Activated CD4-positive, alpha-beta T cell treated with anti-CD3 and anti-CD28 coated beads for 36 hours (primary cell): ENCODE measurements around the gene KDM5C. TPM values are rescaled to one million over a fixed set of nuclear protein-coding genes. Genes with fewer than 3 reads are reported as not detected.
A peak's percentile ranks its signal among the peaks of the same experiment; 100 is the strongest.
"Not testable (repeated sequence)": the region's sequence is repeated elsewhere in the genome, so short reads cannot be mapped to it uniquely, and the experiment has no call there.

Source experiments
- ATAC-seq: fragments of 200-7000 bp; cut with Tn5 transposase; one replicate; pipeline ENCODE4 v1.10.0; 2021; ENCODE audit warnings: mild to moderate bottlenecking, moderate library complexity
- CTCF ChIA-PET: fragments of 350-600 bp; sonication (Branson Sonifier 250); formaldehyde crosslinking; loops from one replicate; lab custom pipeline; 2021; ENCODE audit warnings: antibody characterized with exemption; lab: Charles Lee
- POLR2A ChIA-PET: fragments of 350-600 bp; sonication (Branson Sonifier 250); formaldehyde crosslinking; loops from one replicate; lab custom pipeline; 2021; ENCODE audit warnings: antibody characterized with exemption, inconsistent platforms; lab: Charles Lee
- DNase-seq: peaks from one replicate; pipeline ENCODE4 v3.0.0-alpha.2; 2020
- H3K27ac Mint-ChIP-seq: one replicate; pipeline ENCODE4 v1.8.0; 2021; ENCODE audit warnings: mixed read lengths
- H3K27me3 Mint-ChIP-seq: one replicate; pipeline ENCODE4 v1.8.0; 2021; ENCODE audit warnings: mixed read lengths
- H3K36me3 Mint-ChIP-seq: one replicate; pipeline ENCODE4 v1.8.0; 2021; ENCODE audit warnings: low read depth, mixed read lengths
- H3K4me1 Mint-ChIP-seq: one replicate; pipeline ENCODE4 v1.8.0; 2021; ENCODE audit warnings: mixed read lengths
- H3K4me3 Mint-ChIP-seq: one replicate; pipeline ENCODE4 v1.8.0; 2021; ENCODE audit warnings: mild to moderate bottlenecking, moderate library complexity, mixed read lengths
- H3K9me3 Mint-ChIP-seq: one replicate; pipeline ENCODE4 v1.8.0; 2021; ENCODE audit warnings: low read depth, mixed read lengths
- intact Hi-C, 2 experiments: fragments of 100-400 bp; cut with DNase I in 1 of 2; cut with micrococcal nuclease in 1 of 2; formaldehyde crosslinking; loops; one replicate each; pipeline versions ENCODE4 v1.14.2 to v1.15.1; 2022 to 2024; cut with DNase I, micrococcal nuclease
- total RNA-seq, 2 experiments: library from RNA; stranded (reverse); gene quantifications; one replicate each; pipeline ENCODE4 v1.2.3, GENCODE V29; 2021

The KDM5C gene
- total RNA-seq, 2 experiments from 2014 or later, result 84.6 to 96.5 TPM

DNA sequence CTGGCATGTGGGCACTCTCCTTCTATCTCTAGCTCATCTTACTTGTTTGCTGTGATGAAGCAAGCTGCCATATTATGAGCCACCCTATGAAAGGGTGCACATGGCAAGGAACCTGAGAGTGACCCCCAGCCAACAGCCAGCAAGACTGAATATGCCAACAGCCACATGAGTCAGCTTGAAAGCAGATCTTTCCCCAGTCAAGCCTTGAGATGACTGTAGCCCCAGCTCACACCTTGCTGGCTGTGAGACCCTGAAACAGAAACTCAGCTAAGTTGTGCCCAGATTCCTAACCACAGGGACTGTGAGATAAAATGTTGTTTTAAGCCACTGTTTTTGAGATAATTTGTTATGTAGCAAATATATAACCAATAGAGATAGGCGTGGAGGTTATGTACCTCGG, 36.2 kb downstream of the KDM5C start:
- Mint-ChIP-seq H3K27me3 (no peaks in the 10 kb centered on the region), H3K27ac (peak overlapping the region; percentile 42), H3K36me3 (peaks cover 2% of the 10 kb centered on the region), H3K4me1 (peaks cover 25% of the 10 kb centered on the region), H3K4me3 (no peak overlapping the region), H3K9me3 (no peaks in the 10 kb centered on the region)
- ATAC-seq (peak; percentile 89), DNase-seq (peak; percentile 68)
- intact Hi-C loops, result loop anchor here in 1 of 2 experiments (1.0 kb wide), 1 partner anchor 36 kb away; no protein-coding TSS in a partner anchor
- POLR2A ChIA-PET, result interaction anchor here (0.6 to 1.1 kb wide), 4 partner anchors 37 to 217 kb away, joined by 3 to 4 read pairs (median 3); partner anchors contain the start of gene TSPYL2
- CTCF ChIA-PET, result interaction anchor here (0.6 to 0.7 kb wide), 3 partner anchors 69 to 874 kb away, joined by 3 to 4 read pairs (median 3); no protein-coding TSS in a partner anchor

- intact Hi-C loops, result no loop called here
- POLR2A ChIA-PET, result interaction anchor here (1.0 kb wide), 1 partner anchor 104 kb away, joined by 3 read pairs; the partner anchor contains the start of gene TSPYL2
- ATAC-seq (peak; percentile 83), DNase-seq (peak; percentile 52)
- CTCF ChIA-PET, result interaction anchor here (0.6 kb wide), 2 partner anchors 13 to 71 kb away, joined by 3 read pairs; no protein-coding TSS in a partner anchor
- no peak overlapping the region for H3K27ac Mint-ChIP-seq
- H3K36me3 Mint-ChIP-seq, result no peaks in the 10 kb centered on the region
- no peaks in the 10 kb centered on the region for H3K9me3 Mint-ChIP-seq
- no peak overlapping the region for H3K4me3 Mint-ChIP-seq
- H3K27me3 Mint-ChIP-seq, result no peaks in the 10 kb centered on the region
- peaks cover 25% of the 10 kb centered on the region for H3K4me1 Mint-ChIP-seq
Measured at GRCh38 chrX:53186351-53186750, 38.7 kb downstream of the KDM5C start.

- Mint-ChIP-seq H3K4me3 (no peak overlapping the region), H3K4me1 (peaks cover 25% of the 10 kb centered on the region), H3K27ac (no peak overlapping the region), H3K36me3 (no peaks in the 10 kb centered on the region), H3K27me3 (no peaks in the 10 kb centered on the region), H3K9me3 (no peaks in the 10 kb centered on the region)
- ChIA-PET CTCF (no interaction called here), POLR2A (no interaction called here)
- intact Hi-C loops, result no loop called here
- DNase-seq (no peak), ATAC-seq (no peak)
Measured at GRCh38 chrX:53184836-53185235, 40.2 kb downstream of the KDM5C start.

DNA sequence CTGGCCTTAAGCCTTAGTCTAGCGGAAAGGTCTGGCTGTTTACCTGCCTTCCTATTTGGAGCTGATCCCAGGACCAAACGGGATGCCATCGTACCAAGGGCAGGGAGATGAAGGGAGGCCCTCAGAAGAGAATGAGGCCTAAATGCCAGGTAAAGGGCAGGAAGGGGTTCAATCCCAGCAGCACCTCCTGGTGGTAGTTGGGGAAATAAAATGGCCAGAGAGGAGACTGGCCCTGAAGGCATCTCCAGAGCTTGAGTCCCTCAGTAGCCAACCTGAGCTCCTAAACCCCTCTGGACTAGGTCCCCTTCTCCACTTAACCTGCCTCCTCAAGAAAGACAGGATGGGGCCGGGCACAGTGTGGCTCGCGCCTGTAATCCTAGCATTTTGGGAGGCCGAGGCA, 53.7 kb downstream of the KDM5C start:
- DNase-seq (no peak), ATAC-seq (no peak)
- POLR2A ChIA-PET, result no interaction called here
- H3K27ac Mint-ChIP-seq, result no peak overlapping the region
- no peaks in the 10 kb centered on the region for H3K27me3 Mint-ChIP-seq
- intact Hi-C loops, result no loop called here
- peaks cover 13% of the 10 kb centered on the region for H3K36me3 Mint-ChIP-seq
- H3K4me1 Mint-ChIP-seq, result no peaks in the 10 kb centered on the region
- H3K9me3 Mint-ChIP-seq, result peaks cover 4% of the 10 kb centered on the region
- CTCF ChIA-PET, result no interaction called here
- H3K4me3 Mint-ChIP-seq, result no peak overlapping the region

DNA sequence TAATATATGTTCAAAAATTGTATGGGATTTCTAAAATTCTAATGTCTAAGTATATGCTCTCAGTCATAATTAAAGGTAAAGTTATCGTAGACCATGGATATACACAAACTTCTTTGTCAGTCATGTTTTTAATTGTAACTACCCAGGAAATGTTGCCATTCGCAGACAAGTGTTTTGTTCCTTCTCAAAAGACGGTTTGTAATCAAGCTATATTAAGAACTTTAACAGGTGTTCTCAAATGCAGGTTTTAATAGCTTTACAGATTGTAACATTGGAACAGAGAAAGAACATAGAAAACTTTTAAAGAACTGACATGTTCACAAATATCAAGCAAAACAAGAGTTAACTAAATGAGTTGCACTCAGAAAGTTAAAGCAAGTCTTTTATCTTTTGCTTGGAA, 58.9 kb downstream of the KDM5C start:
- Mint-ChIP-seq H3K27ac (no peak overlapping the region), H3K4me1 (no peaks in the 10 kb centered on the region), H3K4me3 (no peak overlapping the region), H3K36me3 (peaks cover 6% of the 10 kb centered on the region), H3K9me3 (no peaks in the 10 kb centered on the region), H3K27me3 (no peaks in the 10 kb centered on the region)
- intact Hi-C loops, result no loop called here
- CTCF ChIA-PET, result no interaction called here
- POLR2A ChIA-PET, result no interaction called here
- ATAC-seq, result no peak
- DNase-seq, result no peak

DNA sequence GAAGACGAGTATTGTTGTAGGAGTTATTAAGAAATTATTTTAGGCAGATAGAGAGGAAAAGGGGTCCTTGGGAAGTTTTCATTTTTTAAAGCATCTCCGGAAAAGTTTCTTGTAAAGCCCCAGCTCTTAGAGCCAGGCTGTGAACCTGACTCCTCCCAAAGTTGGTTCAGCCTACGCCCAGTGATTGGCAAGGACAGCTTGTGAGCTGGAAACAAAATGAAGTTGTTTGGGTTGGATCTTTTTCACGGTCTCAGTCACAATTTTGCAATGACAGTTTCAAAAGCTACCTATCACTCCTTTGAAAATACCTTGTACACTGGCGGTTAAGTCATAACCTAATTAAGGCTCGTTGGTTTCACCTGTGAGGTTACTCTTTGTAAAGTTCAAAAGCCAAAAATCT, 60.4 kb downstream of the KDM5C start:
- H3K27me3 Mint-ChIP-seq, CTCF ChIA-PET: not testable (repeated sequence)

DNA sequence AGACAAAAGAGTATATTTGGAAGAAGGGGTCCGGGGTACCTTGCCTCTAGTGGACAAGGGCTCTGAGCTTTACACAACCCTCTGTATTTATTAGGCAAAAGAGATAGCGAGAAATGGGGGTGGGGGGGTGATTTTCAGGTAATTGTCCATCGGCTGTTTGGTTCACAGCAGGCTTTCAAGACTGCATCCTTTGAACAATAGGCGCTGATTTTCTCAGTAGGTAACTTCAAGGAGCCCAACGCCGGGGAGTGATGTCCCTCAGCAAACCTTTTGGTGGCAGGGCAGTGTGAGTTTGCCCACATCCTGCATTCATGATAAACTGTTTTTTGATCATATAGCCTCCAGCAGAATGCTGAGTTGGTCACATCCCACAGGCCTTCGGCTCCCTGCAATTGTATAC, 61.6 kb downstream of the KDM5C start:
- intact Hi-C loops, result no loop called here
- ChIA-PET CTCF (no interaction called here), POLR2A (no interaction called here)
- ATAC-seq (no peak), DNase-seq (no peak)
- H3K9me3 Mint-ChIP-seq, result no peaks in the 10 kb centered on the region
- no peaks in the 10 kb centered on the region for H3K27me3 Mint-ChIP-seq
- H3K27ac Mint-ChIP-seq, result no peak overlapping the region
- peaks cover 3% of the 10 kb centered on the region for H3K36me3 Mint-ChIP-seq
- H3K4me3 Mint-ChIP-seq, result no peak overlapping the region
- no peaks in the 10 kb centered on the region for H3K4me1 Mint-ChIP-seq

More for the DNA sequence above, 60.4 kb downstream of the KDM5C start:
- H3K4me1 Mint-ChIP-seq, H3K36me3 Mint-ChIP-seq, DNase-seq, H3K27ac Mint-ChIP-seq, H3K4me3 Mint-ChIP-seq, intact Hi-C loops, POLR2A ChIA-PET, ATAC-seq, H3K9me3 Mint-ChIP-seq: not testable (repeated sequence)

- Mint-ChIP-seq H3K9me3 (no peaks in the 10 kb centered on the region), H3K4me1 (no peaks in the 10 kb centered on the region), H3K27me3 (no peaks in the 10 kb centered on the region), H3K4me3 (no peak overlapping the region), H3K27ac (no peak overlapping the region), H3K36me3 (no peaks in the 10 kb centered on the region)
- ATAC-seq (no peak), DNase-seq (no peak)
- ChIA-PET POLR2A (no interaction called here), CTCF (no interaction called here)
- intact Hi-C loops, result no loop called here
Measured at GRCh38 chrX:53160297-53160983, 64.6 kb downstream of the KDM5C start.

DNA sequence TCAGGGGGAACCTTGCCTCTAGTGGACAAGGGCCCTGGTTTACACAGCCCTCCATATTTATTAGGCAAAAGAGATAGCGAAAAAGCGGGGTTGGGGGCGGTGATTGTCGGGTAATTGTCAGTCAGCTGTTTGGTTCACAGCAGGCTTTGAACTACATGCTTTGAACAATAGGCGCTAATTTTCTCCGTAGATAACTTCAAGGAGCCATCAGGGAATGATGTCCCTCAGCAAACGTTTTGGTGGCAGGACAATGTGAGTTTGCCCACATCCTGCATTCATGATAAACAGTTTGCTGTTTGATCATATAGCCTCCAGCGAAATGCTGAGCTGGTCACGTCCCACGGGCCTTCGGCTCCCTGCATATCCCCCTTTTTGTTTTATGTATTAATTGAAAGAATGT, 65.8 kb downstream of the KDM5C start:
- Mint-ChIP-seq H3K27me3 (no peaks in the 10 kb centered on the region), H3K4me3 (no peak overlapping the region), H3K36me3 (no peaks in the 10 kb centered on the region), H3K27ac (no peak overlapping the region), H3K9me3 (no peaks in the 10 kb centered on the region), H3K4me1 (no peaks in the 10 kb centered on the region)
- CTCF ChIA-PET, result no interaction called here
- POLR2A ChIA-PET, result no interaction called here
- no peak for ATAC-seq
- intact Hi-C loops, result no loop called here
- no peak for DNase-seq

DNA sequence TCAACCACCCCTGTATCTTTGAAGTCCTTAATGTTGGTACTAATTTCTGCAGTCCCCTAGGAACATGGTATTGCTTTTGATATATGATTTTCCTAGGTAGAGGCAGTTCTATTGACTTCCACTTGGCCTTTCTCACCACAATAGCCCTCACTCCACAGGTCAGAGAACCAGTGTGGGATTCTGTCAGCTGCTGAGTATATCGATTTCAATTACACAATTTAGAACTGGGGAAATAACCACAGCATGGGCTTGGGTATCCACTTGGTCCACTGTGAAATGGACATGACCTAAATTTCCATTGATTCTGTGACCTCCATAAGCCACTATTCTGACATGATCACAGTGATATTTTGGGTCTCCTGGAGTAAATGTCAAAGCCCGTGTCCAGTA, 68.8 kb downstream of the KDM5C start:
- ATAC-seq (no peak), DNase-seq (no peak)
- Mint-ChIP-seq H3K27me3 (no peaks in the 10 kb centered on the region), H3K4me1 (no peaks in the 10 kb centered on the region), H3K4me3 (no peak overlapping the region), H3K27ac (no peak overlapping the region), H3K36me3 (no peaks in the 10 kb centered on the region), H3K9me3 (no peaks in the 10 kb centered on the region)
- ChIA-PET CTCF (no interaction called here), POLR2A (no interaction called here)
- intact Hi-C loops, result no loop called here

- Mint-ChIP-seq H3K4me3 (no peak overlapping the region), H3K9me3 (no peaks in the 10 kb centered on the region), H3K27ac (no peak overlapping the region), H3K36me3 (no peaks in the 10 kb centered on the region), H3K4me1 (no peaks in the 10 kb centered on the region), H3K27me3 (no peaks in the 10 kb centered on the region)
- POLR2A ChIA-PET, result no interaction called here
- ATAC-seq, result no peak
- CTCF ChIA-PET, result no interaction called here
- DNase-seq, result no peak
- intact Hi-C loops, result no loop called here
Measured at GRCh38 chrX:53155512-53156206, 69.3 kb downstream of the KDM5C start.

- Mint-ChIP-seq H3K27me3 (no peaks in the 10 kb centered on the region), H3K4me3 (no peak overlapping the region), H3K4me1 (no peaks in the 10 kb centered on the region), H3K36me3 (no peaks in the 10 kb centered on the region), H3K27ac (no peak overlapping the region), H3K9me3 (no peaks in the 10 kb centered on the region)
- CTCF ChIA-PET, result no interaction called here
- DNase-seq, result no peak
- intact Hi-C loops, result no loop called here
- POLR2A ChIA-PET, result no interaction called here
- ATAC-seq, result no peak
Measured at GRCh38 chrX:53153581-53153980, 71.4 kb downstream of the KDM5C start.
